Fibroblast of skin of abdomen (primary cell): ENCODE measurements around the gene CBY1. TPM values are rescaled to one million over a fixed set of nuclear protein-coding genes. Genes with fewer than 3 reads are reported as not detected.
"Not testable (repeated sequence)": the region's sequence is repeated elsewhere in the genome, so short reads cannot be mapped to it uniquely, and the experiment has no call there.

Experiments used
- DNase-seq: peaks from one replicate; pipeline ENCODE4 v3.0.0-alpha.2; 2013
- polyA plus RNA-seq, 2 experiments: library from polyadenylated mRNA; unstranded; fragments of 120-200 nt; gene quantifications; one replicate each; pipeline ENCODE4 v1.2.1, GENCODE V29; 2013; ENCODE audit not compliant: insufficient read length in 2 of 2

Gene CBY1
- polyA plus RNA-seq (2013, experiment 1 of 2; ENCODE audit: insufficient read length): 34.4 TPM
- 30.8 TPM for polyA plus RNA-seq (2013, experiment 2 of 2; ENCODE audit: insufficient read length)

- DNase-seq: peak; percentile 82
Measured at GRCh38 chr22:38656256-38657044, at the start of gene CBY1, which contains the start of gene FAM227A. Gene CBY1 (plus strand): TSS chr22:38656638. CDS start chr22:38668055, 11,417 bp downstream. Gene FAM227A (minus strand): TSS chr22:38656392. CDS start chr22:38650168, 6,224 bp downstream.

GRCh38 chr22:38607680-38608079 lies 48.8 kb upstream of the CBY1 start:
- DNase-seq: no peak

- DNase-seq: no peak
Measured at GRCh38 chr22:38608992-38609750, 47.3 kb upstream of the CBY1 start.

GRCh38 chr22:38610234-38610633 lies 46.2 kb upstream of the CBY1 start:
- DNase-seq: no peak

- DNase-seq: no peak
Measured at GRCh38 chr22:38611559-38611958, 44.9 kb upstream of the CBY1 start.

- no peak for DNase-seq
Measured at GRCh38 chr22:38612217-38613006, 44.0 kb upstream of the CBY1 start.

- no peak for DNase-seq
Measured at GRCh38 chr22:38613588-38613987, 42.9 kb upstream of the CBY1 start.

- no peak for DNase-seq
Measured at GRCh38 chr22:38614332-38615063, 41.9 kb upstream of the CBY1 start.

- DNase-seq: not testable (repeated sequence)
Measured at GRCh38 chr22:38615064-38615405, 41.4 kb upstream of the CBY1 start.

- DNase-seq: no peak
Measured at GRCh38 chr22:38618258-38618657, 38.2 kb upstream of the CBY1 start.

- no peak for DNase-seq
Measured at GRCh38 chr22:38618682-38619081, 37.8 kb upstream of the CBY1 start.

- no peak for DNase-seq
Measured at GRCh38 chr22:38623351-38623750, 33.1 kb upstream of the CBY1 start.

- DNase-seq: no peak
Measured at GRCh38 chr22:38628444-38628843, 28.0 kb upstream of the CBY1 start.

GRCh38 chr22:38629108-38629507 lies 27.3 kb upstream of the CBY1 start:
- DNase-seq: no peak

- no peak for DNase-seq
Measured at GRCh38 chr22:38631724-38632123, 24.7 kb upstream of the CBY1 start.

- DNase-seq: no peak
Measured at GRCh38 chr22:38632528-38632927, 23.9 kb upstream of the CBY1 start.

GRCh38 chr22:38638216-38638615 lies 18.2 kb upstream of the CBY1 start:
- DNase-seq: no peak

GRCh38 chr22:38638728-38639127 lies 17.7 kb upstream of the CBY1 start:
- DNase-seq: no peak

- DNase-seq: no peak
Measured at GRCh38 chr22:38641476-38642040, 14.9 kb upstream of the CBY1 start.

GRCh38 chr22:38644245-38644644 lies 12.2 kb upstream of the CBY1 start:
- DNase-seq: not testable (repeated sequence)

- no peak for DNase-seq
Measured at GRCh38 chr22:38645430-38645829, 11.0 kb upstream of the CBY1 start.
